ENCODE results near the gene MTRR. TPM values are rescaled to one million over a fixed set of nuclear protein-coding genes. Genes with fewer than 3 reads are reported as not detected.
"Not testable (repeated sequence)": the region's sequence is repeated elsewhere in the genome, so short reads cannot be mapped to it uniquely, and the experiment has no call there.

The MTRR gene
- total and polyA plus RNA-seq, 11 donors, result 9.5 to 42.2 (median 28.7) TPM

DNA sequence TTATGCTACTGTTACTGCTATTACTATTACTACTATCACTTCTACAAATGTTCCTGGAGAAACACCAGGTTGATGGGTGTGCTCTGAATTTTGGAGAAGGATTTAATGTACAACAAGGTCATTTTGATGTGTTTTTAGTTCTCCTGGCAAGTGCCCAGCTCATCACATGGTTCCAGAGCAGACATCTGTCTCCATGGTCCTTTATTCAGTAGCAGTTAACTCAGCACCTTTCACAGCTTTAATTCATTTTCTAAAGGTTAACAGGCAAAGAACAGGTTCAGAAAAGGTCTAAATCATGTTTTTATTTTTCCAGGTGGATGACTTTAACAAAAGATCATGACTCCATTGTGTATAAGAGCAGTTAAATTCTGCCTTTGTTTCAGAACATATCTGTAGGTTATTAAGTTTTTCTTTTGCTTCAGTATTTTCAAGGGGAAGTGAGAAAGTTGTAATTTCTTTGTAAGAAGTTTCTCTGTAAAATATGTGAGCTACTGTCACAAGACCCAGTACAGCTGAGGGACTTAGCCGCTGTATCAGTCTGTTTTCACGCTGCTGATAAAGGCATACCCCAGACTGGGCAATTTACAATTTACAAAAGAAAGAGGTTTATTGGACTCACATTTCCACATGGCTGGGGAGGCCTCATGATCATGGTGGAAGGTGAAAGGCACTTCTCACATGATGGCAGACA is 41.9 kb downstream of the MTRR start:
- Histone ChIP-seq H3K27ac (no peak overlapping the region), H3K9me3 (peaks cover 0 to 55% (median 19%) of the 10 kb centered on the region in 12 donors), H3K27me3 (no peaks in the 10 kb centered on the region), H3K4me3 (no peak overlapping the region), H3K4me1 (no peaks in the 10 kb centered on the region), H3K36me3 (peaks cover 0 to 39% (median 6%) of the 10 kb centered on the region in 9 donors)
- ATAC-seq (no peak), DNase-seq (no peak)
- TF ChIP-seq POLR2A (IDR thresholded peaks at IDR 0.05), result no peak
- intact Hi-C loops (cut with DNase I), result no loop called here
- 96 to 98% (median 97%) methylated on average over 2 of the region's 2 CpGs for WGBS, 4 donors

DNA sequence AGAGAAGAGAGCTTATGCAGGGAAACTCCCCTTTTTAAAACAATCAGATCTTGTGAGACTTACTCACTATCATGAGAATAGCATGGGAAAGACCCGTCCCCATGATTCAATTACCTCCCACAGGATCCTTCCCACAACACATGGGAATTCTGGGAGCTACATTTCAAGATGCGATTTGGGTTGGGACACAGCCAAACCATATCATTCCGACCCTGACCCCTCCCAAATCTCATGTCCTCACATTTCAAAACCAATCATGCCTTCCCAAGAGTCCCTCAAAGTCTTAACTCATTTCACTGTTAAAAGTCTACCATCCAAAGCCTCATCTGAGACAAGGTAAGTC is 42.5 kb downstream of the MTRR start:
- H3K4me1 ChIP-seq; intact Hi-C loops (cut with DNase I); H3K4me3 ChIP-seq; ATAC-seq; H3K27me3 ChIP-seq; DNase-seq; H3K27ac ChIP-seq: not testable (repeated sequence)
- 67 to 85% (median 81%) methylated on average over 3 of the region's 3 CpGs for WGBS, 4 donors
- Histone ChIP-seq H3K9me3 (peaks cover 0 to 55% (median 19%) of the 10 kb centered on the region in 12 donors), H3K36me3 (peaks cover 0 to 33% (median 3%) of the 10 kb centered on the region in 9 donors)

DNA sequence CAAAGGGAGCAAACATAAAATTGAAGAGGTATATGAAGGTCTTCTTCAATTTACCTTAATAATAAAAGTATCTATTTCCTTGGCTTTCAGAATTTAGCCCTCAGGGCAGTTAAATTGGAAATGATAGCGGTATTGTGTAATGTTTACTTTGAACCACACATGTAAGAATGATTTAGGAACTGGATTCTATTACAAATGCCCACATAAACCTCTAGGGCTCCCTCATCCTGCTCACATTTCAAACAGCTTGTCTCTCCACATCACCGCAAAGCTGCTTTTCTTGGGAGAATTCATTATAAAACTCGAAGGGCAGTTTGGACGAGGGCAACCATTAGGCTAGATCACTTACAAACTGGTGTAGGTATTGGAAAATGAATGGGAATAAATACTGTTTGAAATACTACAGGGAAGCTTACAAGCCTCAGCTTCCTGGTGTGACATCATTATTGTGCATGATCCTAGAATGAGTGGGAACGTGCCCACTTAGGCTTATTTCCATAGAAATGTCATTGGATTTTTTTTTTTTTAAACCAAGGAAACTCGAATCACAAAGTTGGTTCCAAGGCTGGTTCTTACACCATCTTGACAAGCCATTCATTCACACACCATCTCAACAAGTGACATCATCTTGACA is 47.3 kb downstream of the MTRR start:
- intact Hi-C loops (cut with DNase I), result no loop called here

DNA sequence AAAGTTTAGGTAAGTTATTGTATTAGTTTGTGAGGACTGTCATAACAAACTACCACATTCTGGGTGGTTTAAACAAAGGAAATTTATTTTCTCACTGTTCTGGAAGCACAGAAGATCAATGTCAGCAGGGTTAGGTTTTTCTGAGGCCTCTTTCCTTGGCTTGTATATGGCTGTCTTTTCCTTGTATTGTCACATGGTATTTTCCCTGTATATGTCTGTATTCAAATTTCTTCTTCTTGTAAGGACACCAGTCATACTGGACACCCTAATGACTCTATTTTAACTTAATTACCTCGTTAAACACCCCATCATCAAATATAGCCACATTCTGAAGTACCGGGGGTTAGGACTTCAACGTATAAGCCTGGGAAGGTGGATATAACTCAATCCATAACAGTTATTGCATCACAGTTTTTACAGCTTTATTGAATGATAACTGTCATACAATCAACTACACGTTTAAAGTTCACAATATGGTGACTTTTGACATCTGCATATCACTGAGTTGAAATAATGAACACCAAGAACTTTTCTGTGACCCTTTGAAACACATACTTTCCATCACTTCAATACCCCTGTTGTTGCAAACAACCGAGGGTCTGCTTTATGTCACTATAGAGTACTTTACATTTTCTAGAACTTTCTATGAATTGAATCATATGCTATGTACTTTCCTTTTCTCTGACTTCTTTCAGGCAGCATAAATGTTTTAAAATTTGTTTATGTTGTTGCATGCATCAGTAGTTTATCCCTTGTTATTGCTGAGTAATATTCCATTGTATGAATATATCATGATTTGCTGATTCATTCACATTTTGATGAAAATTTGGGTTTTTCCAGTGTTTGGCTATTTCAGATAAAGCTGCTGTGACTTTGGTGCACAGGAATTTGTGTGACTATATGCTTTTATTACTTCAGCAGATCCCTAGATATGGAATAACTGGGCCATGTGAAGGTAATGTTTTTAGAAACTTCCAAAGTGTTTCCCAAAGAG is 48.5 kb downstream of the MTRR start:
- ATAC-seq (no peak), DNase-seq (no peak)
- intact Hi-C loops (cut with DNase I), result no loop called here
- H3K27me3 ChIP-seq, result no peaks in the 10 kb centered on the region
- 56 to 78% (median 68%) methylated on average over 5 of the region's 5 CpGs for WGBS, 4 donors
- TF ChIP-seq, protein P1, sequence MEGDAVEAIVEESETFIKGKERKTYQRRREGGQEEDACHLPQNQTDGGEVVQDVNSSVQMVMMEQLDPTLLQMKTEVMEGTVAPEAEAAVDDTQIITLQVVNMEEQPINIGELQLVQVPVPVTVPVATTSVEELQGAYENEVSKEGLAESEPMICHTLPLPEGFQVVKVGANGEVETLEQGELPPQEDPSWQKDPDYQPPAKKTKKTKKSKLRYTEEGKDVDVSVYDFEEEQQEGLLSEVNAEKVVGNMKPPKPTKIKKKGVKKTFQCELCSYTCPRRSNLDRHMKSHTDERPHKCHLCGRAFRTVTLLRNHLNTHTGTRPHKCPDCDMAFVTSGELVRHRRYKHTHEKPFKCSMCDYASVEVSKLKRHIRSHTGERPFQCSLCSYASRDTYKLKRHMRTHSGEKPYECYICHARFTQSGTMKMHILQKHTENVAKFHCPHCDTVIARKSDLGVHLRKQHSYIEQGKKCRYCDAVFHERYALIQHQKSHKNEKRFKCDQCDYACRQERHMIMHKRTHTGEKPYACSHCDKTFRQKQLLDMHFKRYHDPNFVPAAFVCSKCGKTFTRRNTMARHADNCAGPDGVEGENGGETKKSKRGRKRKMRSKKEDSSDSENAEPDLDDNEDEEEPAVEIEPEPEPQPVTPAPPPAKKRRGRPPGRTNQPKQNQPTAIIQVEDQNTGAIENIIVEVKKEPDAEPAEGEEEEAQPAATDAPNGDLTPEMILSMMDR (IDR thresholded peaks at IDR 0.05), result no peak
- no peak for TF ChIP-seq POLR2A (IDR thresholded peaks at IDR 0.05)
- no peak overlapping the region for H3K4me3 ChIP-seq
- H3K27ac ChIP-seq, result no peak overlapping the region
- H3K4me1 ChIP-seq, result no peaks in the 10 kb centered on the region
- peaks cover 0 to 26% (median 4%) of the 10 kb centered on the region in 12 donors for H3K9me3 ChIP-seq
- H3K36me3 ChIP-seq, result no peaks in the 10 kb centered on the region

More for the DNA sequence above, 47.3 kb downstream of the MTRR start:
- H3K27me3 ChIP-seq, result no peaks in the 10 kb centered on the region
- no peaks in the 10 kb centered on the region for H3K4me1 ChIP-seq
- H3K36me3 ChIP-seq, result no peaks in the 10 kb centered on the region
- TF ChIP-seq POLR2A (IDR thresholded peaks at IDR 0.05), result no peak
- TF ChIP-seq, protein P1 (IDR thresholded peaks at IDR 0.05), result no peak
- no peak for ATAC-seq
- H3K9me3 ChIP-seq, result peaks cover 0 to 34% (median 5%) of the 10 kb centered on the region in 12 donors
- H3K27ac ChIP-seq, result no peak overlapping the region
- 72 to 83% (median 81%) methylated on average over 6 of the region's 6 CpGs for WGBS, 4 donors
- DNase-seq, result no peak
- H3K4me3 ChIP-seq, result no peak overlapping the region
